ENCODE results near the gene KRTAP10-5.

- TF ChIP-seq CTCF (IDR thresholded peaks at IDR 0.05) (no peak), POLR2A (IDR thresholded peaks at IDR 0.05) (no peak)
Observed at GRCh38 chr21:44589586-44590305, 9.3 kb upstream of the KRTAP10-5 start.
